HG03064 (cell line): ENCODE data around the gene RAD9A.

ENCODE experiments used
- ATAC-seq: cut with Tn5 transposase; IDR thresholded peaks from one replicate; pipeline ENCODE4 v1.9.1; 2021; ENCODE audit warnings: low read depth; ENCODE audit not compliant: unreplicated experiment

RAD9A gene

GRCh38 chr11:67407688-67408163, 15.9 kb downstream of the RAD9A start:
- ATAC-seq = no peak

- ATAC-seq = no peak
These were observed 16.8 kb downstream of the RAD9A start for GRCh38 chr11:67408437-67409200.

GRCh38 chr11:67409261-67409666, 17.5 kb downstream of the RAD9A start:
- ATAC-seq = no peak

- ATAC-seq = no peak
These were observed 18.1 kb downstream of the RAD9A start for GRCh38 chr11:67409781-67410368.

- no peak for ATAC-seq
These were observed 18.6 kb downstream of the RAD9A start for GRCh38 chr11:67410369-67410831.

- no peak for ATAC-seq
These were observed 19.4 kb downstream of the RAD9A start for GRCh38 chr11:67410984-67411784.

- ATAC-seq = no peak
These were observed 20.0 kb downstream of the RAD9A start for GRCh38 chr11:67411785-67412152.

GRCh38 chr11:67412495-67413179, 20.9 kb downstream of the RAD9A start:
- ATAC-seq = no peak

- no peak for ATAC-seq
These were observed 21.6 kb downstream of the RAD9A start for GRCh38 chr11:67413266-67413849.

GRCh38 chr11:67415501-67416304, 23.9 kb downstream of the RAD9A start, which contains the start of gene CARNS1:
Gene CARNS1, plus strand, starts transcription at chr11:67415678. Its CDS starts 522 bp downstream, at chr11:67416200.
- ATAC-seq = no peak

GRCh38 chr11:67416416-67417335, 24.9 kb downstream of the RAD9A start:
- ATAC-seq = no peak

GRCh38 chr11:67417425-67417824, 25.6 kb downstream of the RAD9A start:
- ATAC-seq = no peak

GRCh38 chr11:67418476-67419281, 26.9 kb downstream of the RAD9A start:
- no peak for ATAC-seq

- ATAC-seq = no peak
These were observed 27.7 kb downstream of the RAD9A start for GRCh38 chr11:67419325-67420049.

GRCh38 chr11:67420147-67420645, 28.4 kb downstream of the RAD9A start:
- ATAC-seq = no peak

- peak; percentile 83 for ATAC-seq
These were observed 29.1 kb downstream of the RAD9A start for GRCh38 chr11:67420646-67421429.
